ENCODE results near the gene SLC25A5. TPM values are rescaled to one million over a fixed set of nuclear protein-coding genes. Genes with fewer than 3 reads are reported as not detected.

Gene SLC25A5
- total RNA-seq, 1 donor, result 165 TPM

DNA sequence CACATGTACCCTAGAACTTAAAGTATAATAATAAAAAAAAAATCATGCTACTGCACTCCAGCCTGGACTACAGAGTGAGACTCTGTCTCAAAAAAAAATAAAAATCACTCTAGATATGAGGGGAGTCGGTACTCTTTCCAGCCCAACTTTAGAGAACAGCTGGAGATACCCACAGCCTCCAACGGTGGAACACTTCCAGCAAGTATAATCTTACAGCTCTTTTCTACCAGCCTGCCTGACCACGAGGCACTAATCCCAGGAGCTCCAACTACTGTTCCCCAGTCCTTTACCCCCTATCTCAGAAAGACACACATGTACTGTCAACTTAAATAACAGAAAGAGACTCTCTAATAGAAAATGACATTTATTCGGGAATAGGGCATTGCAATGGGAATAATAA lies 50.1 kb downstream of the SLC25A5 start:
- H3K27ac ChIP-seq (ENCODE audit: low read depth, low read length), result no peak overlapping the region
- no peaks in the 10 kb centered on the region for H3K27me3 ChIP-seq (ENCODE audit: insufficient read depth, low read length)
- no peak overlapping the region for H2AFZ ChIP-seq (ENCODE audit: low read length)
- H3K9me3 ChIP-seq (ENCODE audit: low read depth, low read length), result no peaks in the 10 kb centered on the region
- H3K79me2 ChIP-seq (ENCODE audit: insufficient read depth, low read length), result no peaks in the 10 kb centered on the region
- no peak for DNase-seq (ENCODE audit: insufficient read length, low spot score, missing footprints)
- TF ChIP-seq, protein P1, sequence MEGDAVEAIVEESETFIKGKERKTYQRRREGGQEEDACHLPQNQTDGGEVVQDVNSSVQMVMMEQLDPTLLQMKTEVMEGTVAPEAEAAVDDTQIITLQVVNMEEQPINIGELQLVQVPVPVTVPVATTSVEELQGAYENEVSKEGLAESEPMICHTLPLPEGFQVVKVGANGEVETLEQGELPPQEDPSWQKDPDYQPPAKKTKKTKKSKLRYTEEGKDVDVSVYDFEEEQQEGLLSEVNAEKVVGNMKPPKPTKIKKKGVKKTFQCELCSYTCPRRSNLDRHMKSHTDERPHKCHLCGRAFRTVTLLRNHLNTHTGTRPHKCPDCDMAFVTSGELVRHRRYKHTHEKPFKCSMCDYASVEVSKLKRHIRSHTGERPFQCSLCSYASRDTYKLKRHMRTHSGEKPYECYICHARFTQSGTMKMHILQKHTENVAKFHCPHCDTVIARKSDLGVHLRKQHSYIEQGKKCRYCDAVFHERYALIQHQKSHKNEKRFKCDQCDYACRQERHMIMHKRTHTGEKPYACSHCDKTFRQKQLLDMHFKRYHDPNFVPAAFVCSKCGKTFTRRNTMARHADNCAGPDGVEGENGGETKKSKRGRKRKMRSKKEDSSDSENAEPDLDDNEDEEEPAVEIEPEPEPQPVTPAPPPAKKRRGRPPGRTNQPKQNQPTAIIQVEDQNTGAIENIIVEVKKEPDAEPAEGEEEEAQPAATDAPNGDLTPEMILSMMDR (IDR thresholded peaks at IDR 0.05; ENCODE audit: extremely low read depth, low read depth, low read length), result no peak
- H3K4me3 ChIP-seq (ENCODE audit: insufficient read depth, low read length), result no peak overlapping the region
- no peak overlapping the region for H3K4me2 ChIP-seq (ENCODE audit: insufficient read depth, low read length)
- no peaks in the 10 kb centered on the region for H4K20me1 ChIP-seq (ENCODE audit: insufficient read depth, low read length)
- H3K4me1 ChIP-seq (ENCODE audit: insufficient read depth, low read length), result no peaks in the 10 kb centered on the region
- H3K36me3 ChIP-seq (ENCODE audit: insufficient read depth, low read length), result no peaks in the 10 kb centered on the region

Small RNAs within 50 kb of the gene (small RNA-seq; reads per million reads assigned to genes)
- gene RNU1-67P, result 3.5 reads per million, percentile 81 among the genes with 10 or more reads in this experiment
- not detected for gene RNY3P16

Other genes starting within 250 kb of the SLC25A5 start
- 118 and 124 TPM in 2 replicates for gene PGRMC1, start 232.2 kb upstream of the SLC25A5 start, total RNA-seq
- 23.5 and 24.8 TPM in 2 replicates for gene SLC25A43, start 69.1 kb upstream of the SLC25A5 start, total RNA-seq
- 23.9 and 29.0 TPM in 2 replicates for gene STEEP1, start 97.0 kb downstream of the SLC25A5 start, total RNA-seq
- gene UBE2A, start 106.1 kb downstream of the SLC25A5 start, total RNA-seq, result 36.6 and 41.5 TPM in 2 replicates
- gene NKRF, start 138.0 kb downstream of the SLC25A5 start, total RNA-seq, result 4.7 and 5.1 TPM in 2 replicates
- 9.0 and 9.1 TPM in 2 replicates for gene SEPTIN6, start 224.7 kb downstream of the SLC25A5 start, total RNA-seq